ENCODE data around the gene REM1.

- TF ChIP-seq, protein P1, sequence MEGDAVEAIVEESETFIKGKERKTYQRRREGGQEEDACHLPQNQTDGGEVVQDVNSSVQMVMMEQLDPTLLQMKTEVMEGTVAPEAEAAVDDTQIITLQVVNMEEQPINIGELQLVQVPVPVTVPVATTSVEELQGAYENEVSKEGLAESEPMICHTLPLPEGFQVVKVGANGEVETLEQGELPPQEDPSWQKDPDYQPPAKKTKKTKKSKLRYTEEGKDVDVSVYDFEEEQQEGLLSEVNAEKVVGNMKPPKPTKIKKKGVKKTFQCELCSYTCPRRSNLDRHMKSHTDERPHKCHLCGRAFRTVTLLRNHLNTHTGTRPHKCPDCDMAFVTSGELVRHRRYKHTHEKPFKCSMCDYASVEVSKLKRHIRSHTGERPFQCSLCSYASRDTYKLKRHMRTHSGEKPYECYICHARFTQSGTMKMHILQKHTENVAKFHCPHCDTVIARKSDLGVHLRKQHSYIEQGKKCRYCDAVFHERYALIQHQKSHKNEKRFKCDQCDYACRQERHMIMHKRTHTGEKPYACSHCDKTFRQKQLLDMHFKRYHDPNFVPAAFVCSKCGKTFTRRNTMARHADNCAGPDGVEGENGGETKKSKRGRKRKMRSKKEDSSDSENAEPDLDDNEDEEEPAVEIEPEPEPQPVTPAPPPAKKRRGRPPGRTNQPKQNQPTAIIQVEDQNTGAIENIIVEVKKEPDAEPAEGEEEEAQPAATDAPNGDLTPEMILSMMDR (IDR thresholded peaks at IDR 0.05), result no peak
- TF ChIP-seq POLR2A (IDR thresholded peaks at IDR 0.05), result no peak
Observed at GRCh38 chr20:31490752-31491151, 15.7 kb downstream of the REM1 start.

All from body of pancreas (tissue), 4 donors.